A549 (cell line): ENCODE data around the gene TRPM6.

Experiments used
- CEBPB ChIP-seq, 2 experiments: fragments of >200 bp in 1 of 2; sonication (Bioruptor Twin) in 1 of 2; formaldehyde crosslinking in 1 of 2; IDR thresholded peaks; 2 replicates each; pipeline ENCODE4 v1.6.1; 2012 to 2016
- CHD2 ChIP-seq: fragments of 150-350 bp; IDR thresholded peaks from 2 replicates; pipeline ENCODE4 v1.6.1; 2014; ENCODE audit warnings: low read length; ENCODE audit not compliant: partially characterized antibody
- EHMT2 ChIP-seq: fragments of 200-600 bp; sonication (generic); IDR thresholded peaks from 2 replicates; pipeline ENCODE4 v1.6.1; 2016; ENCODE audit warnings: antibody characterized with exemption, low read depth, mild to moderate bottlenecking, moderate library complexity
- EP300 ChIP-seq, 2 experiments: fragments of >200 bp; sonication (Bioruptor Twin); formaldehyde crosslinking; IDR thresholded peaks; 2 replicates in 1 of 2; 3 replicates in 1 of 2; pipeline ENCODE4 v1.6.1; 2016 to 2017
- JUN ChIP-seq, 2 experiments: fragments of >200 bp; sonication (Bioruptor Twin); formaldehyde crosslinking; IDR thresholded peaks; 2 replicates in 1 of 2; 3 replicates in 1 of 2; pipeline ENCODE4 v1.6.1; 2016 to 2017
- PHF8 ChIP-seq: fragments of 200-600 bp; sonication (generic); IDR thresholded peaks from 2 replicates; pipeline ENCODE4 v1.6.1; 2016; ENCODE audit warnings: low read depth, mild to moderate bottlenecking, antibody characterized with exemption, moderate library complexity, borderline replicate concordance
- POLR2A ChIP-seq: IDR thresholded peaks from 2 replicates; pipeline ENCODE4 v1.6.1; 2012; ENCODE audit warnings: mild to moderate bottlenecking, low read length
- RAD21 ChIP-seq, 2 experiments: fragments of >200 bp in 1 of 2; sonication (Bioruptor Twin) in 1 of 2; formaldehyde crosslinking in 1 of 2; IDR thresholded peaks in 1 of 2; conservative IDR thresholded peaks in 1 of 2; 2 replicates in 1 of 2; 3 replicates in 1 of 2; pipeline ENCODE4 v1.6.1; 2012 to 2018; ENCODE audit warnings: inconsistent platforms in 1 of 2
- RFX5 ChIP-seq: fragments of 450-650 bp; IDR thresholded peaks from 2 replicates; pipeline ENCODE4 v1.7.1; 2014; ENCODE audit warnings: antibody characterized with exemption, mild to moderate bottlenecking, moderate library complexity
- RNF2 ChIP-seq: fragments of 200-600 bp; sonication (generic); IDR thresholded peaks from 2 replicates; pipeline ENCODE4 v1.6.1; 2016; ENCODE audit warnings: low read depth, mild to moderate bottlenecking, antibody characterized with exemption, moderate library complexity, borderline replicate concordance
- ZC3H11A ChIP-seq: fragments of 450-650 bp; IDR thresholded peaks from 2 replicates; pipeline ENCODE4 v1.6.1; 2014; ENCODE audit warnings: antibody characterized with exemption, mild to moderate bottlenecking
- TF ChIP-seq, protein P1 (sequence below): fragments of >200 bp; sonication (Bioruptor Twin); formaldehyde crosslinking; IDR thresholded peaks from 3 replicates; pipeline ENCODE4 v1.5.1; 2016
- TF ChIP-seq, protein P2 (sequence below): IDR thresholded peaks from 2 replicates; pipeline ENCODE4 v1.6.1; 2012
- TF ChIP-seq, protein P3 (sequence below): fragments of 450-650 bp; IDR thresholded peaks from 2 replicates; pipeline ENCODE4 v1.6.1; 2014; ENCODE audit warnings: antibody characterized with exemption

DNA sequence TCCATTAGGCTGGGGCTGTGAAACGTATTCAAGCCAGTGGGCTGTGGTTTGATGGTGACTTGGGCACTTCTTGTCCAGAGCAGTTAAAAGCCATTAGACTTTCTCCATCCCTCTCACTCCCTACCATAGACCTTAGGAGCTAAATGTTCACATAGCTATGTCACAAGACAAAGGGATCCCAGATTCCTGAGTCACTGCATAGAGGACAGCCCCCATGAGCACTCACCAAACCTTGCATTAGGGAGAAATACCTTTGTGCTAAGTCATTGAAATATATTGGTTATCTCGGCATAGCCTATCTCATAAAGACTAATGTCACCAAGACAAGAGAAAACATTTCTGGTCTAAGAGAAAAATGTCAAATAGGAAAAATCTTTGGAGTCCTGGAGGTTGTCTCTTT is 104.3 kb downstream of the TRPM6 start:
- no peak for TF ChIP-seq CEBPB (IDR thresholded peaks at IDR 0.05)
- TF ChIP-seq CHD2 = no peak
- TF ChIP-seq EP300 (IDR thresholded peaks at IDR 0.05) = no peak
- TF ChIP-seq, protein P1, sequence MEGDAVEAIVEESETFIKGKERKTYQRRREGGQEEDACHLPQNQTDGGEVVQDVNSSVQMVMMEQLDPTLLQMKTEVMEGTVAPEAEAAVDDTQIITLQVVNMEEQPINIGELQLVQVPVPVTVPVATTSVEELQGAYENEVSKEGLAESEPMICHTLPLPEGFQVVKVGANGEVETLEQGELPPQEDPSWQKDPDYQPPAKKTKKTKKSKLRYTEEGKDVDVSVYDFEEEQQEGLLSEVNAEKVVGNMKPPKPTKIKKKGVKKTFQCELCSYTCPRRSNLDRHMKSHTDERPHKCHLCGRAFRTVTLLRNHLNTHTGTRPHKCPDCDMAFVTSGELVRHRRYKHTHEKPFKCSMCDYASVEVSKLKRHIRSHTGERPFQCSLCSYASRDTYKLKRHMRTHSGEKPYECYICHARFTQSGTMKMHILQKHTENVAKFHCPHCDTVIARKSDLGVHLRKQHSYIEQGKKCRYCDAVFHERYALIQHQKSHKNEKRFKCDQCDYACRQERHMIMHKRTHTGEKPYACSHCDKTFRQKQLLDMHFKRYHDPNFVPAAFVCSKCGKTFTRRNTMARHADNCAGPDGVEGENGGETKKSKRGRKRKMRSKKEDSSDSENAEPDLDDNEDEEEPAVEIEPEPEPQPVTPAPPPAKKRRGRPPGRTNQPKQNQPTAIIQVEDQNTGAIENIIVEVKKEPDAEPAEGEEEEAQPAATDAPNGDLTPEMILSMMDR = no peak
- no peak for TF ChIP-seq RFX5
- TF ChIP-seq RAD21 (conservative IDR thresholded peaks at IDR 0.05 in 1 of 2, IDR thresholded peaks at IDR 0.05 in 1 of 2) = no peak
- TF ChIP-seq, protein P2, sequence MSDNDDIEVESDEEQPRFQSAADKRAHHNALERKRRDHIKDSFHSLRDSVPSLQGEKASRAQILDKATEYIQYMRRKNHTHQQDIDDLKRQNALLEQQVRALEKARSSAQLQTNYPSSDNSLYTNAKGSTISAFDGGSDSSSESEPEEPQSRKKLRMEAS = no peak
- TF ChIP-seq JUN (IDR thresholded peaks at IDR 0.05) = no peak
- no peak for TF ChIP-seq ZC3H11A
- no peak for TF ChIP-seq RNF2
- no peak for TF ChIP-seq POLR2A
- TF ChIP-seq, protein P3, sequence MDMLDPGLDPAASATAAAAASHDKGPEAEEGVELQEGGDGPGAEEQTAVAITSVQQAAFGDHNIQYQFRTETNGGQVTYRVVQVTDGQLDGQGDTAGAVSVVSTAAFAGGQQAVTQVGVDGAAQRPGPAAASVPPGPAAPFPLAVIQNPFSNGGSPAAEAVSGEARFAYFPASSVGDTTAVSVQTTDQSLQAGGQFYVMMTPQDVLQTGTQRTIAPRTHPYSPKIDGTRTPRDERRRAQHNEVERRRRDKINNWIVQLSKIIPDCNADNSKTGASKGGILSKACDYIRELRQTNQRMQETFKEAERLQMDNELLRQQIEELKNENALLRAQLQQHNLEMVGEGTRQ = no peak
- no peak for TF ChIP-seq PHF8
- no peak for TF ChIP-seq EHMT2
